HG02943 (cell line): Measurements from ENCODE around the gene NOL6.

Experiments used
- ATAC-seq: cut with Tn5 transposase; IDR thresholded peaks from one replicate; pipeline ENCODE4 v1.9.1; 2021; ENCODE audit warnings: mild to moderate bottlenecking, low read depth, moderate library complexity; ENCODE audit not compliant: unreplicated experiment

The NOL6 gene

DNA sequence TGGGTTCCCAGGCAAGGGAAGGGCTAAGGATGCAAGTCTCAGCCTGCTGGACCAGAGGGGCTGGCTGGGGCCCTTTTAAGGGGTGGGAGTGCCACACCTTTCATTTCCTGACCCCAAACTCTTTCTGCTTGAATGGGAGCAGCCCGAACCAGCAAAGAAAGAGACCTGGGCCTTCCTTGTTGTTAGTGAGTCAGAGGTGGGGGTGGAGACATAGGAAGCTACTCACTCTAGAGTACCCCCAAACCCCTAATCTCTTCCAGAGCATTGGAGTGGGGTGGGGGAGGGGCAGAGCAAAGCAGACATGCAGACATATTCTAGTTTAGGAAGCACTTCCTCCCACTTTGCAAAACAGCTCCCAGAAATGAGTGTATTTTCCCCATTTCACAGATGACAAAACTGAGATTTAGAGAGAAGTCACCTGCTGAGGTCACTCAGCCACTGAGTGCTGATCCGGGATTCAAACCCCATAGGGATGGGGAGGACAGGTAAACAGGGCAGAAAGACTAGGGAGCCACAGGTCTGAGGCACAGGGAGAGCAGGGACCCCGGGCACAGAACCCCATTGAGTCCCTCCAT is 20.4 kb downstream of the NOL6 start:
- ATAC-seq = no peak

DNA sequence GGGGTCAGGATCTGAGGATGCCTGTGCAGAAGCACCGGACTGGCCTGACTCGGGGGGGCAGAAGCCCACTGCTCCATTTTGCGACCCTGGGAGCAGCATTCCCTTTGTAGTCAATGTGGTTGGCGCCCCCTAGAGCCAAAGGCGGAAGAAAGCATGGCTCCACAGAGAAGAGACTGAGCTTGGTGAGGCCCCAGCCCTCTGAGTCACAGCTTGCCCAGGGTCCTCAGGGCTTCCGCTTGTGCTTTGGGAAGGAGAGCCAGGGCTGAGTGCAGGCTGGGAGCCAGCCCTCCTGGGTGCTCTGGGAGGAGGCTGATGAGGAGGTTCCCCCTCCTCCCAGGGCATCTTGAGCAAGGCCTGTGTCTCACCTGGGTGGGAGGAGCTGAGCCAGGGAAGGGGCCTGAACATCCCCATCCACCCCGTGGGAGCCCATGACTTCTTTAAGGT is 20.9 kb downstream of the NOL6 start:
- ATAC-seq = no peak

- no peak for ATAC-seq
Observed at GRCh38 chr9:33450621-33451146, 23.0 kb downstream of the NOL6 start.

DNA sequence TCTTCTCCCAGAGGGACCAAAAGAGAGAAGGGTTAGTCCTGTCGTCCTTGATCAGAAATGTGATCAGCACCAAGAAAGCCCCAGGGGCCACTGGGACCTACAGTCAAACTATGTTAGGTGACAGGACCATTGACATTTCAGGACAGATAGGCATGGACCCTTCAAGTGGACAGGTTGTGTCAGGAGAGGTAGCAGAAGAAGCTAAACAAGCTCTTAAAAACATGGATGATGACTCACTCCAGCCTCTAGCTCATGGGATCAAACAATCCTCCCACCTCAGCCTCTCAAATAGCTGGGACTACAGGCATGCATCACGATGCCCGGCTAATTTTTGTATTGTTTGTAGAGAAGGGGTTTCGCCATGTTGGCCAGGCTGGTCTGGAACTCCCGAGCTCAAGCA is 24.0 kb downstream of the NOL6 start:
- no peak for ATAC-seq

DNA sequence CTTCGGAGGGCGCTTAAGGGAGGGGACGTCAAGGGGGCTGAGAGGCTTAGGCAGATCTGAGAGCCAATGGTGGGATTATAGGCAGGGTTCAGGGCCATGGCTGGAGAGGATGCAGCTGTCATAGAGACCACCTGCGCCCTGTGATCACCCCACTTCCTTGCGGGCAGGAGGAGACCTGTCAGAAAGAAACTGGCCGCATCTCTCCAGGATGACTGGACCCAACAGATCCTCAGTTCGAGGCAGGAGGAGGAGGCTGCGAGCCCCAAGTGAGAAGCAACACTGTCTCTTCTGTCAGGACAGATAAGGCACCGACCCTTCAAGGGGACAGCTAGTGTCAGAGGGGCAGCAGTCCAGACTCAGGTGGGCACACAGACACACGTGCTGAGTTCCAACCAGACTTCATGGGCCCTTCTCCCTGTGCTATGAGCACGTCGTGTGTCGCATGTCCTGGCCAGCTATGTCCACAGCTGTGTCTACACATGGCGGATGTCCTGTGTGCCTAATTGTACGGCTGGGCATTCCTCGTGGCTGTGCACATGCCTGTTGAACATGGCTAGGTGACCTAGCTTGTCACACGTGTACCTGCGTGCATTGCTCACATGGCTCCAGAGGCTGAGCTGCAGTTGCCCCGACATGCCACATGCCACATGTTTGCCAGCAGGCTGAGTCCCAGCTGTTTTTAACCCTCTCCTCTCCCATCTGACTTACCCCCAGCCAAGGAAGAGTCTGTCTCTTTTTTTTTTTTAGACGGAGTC is 25.7 kb downstream of the NOL6 start:
- ATAC-seq = no peak

GRCh38 chr9:33446946-33447798 is 26.6 kb downstream of the NOL6 start, which contains the start of gene AQP3:
AQP3 (minus strand) TSS chr9:33447593; CDS start chr9:33447530, 63 bp downstream.
- peak; percentile 40 for ATAC-seq

DNA sequence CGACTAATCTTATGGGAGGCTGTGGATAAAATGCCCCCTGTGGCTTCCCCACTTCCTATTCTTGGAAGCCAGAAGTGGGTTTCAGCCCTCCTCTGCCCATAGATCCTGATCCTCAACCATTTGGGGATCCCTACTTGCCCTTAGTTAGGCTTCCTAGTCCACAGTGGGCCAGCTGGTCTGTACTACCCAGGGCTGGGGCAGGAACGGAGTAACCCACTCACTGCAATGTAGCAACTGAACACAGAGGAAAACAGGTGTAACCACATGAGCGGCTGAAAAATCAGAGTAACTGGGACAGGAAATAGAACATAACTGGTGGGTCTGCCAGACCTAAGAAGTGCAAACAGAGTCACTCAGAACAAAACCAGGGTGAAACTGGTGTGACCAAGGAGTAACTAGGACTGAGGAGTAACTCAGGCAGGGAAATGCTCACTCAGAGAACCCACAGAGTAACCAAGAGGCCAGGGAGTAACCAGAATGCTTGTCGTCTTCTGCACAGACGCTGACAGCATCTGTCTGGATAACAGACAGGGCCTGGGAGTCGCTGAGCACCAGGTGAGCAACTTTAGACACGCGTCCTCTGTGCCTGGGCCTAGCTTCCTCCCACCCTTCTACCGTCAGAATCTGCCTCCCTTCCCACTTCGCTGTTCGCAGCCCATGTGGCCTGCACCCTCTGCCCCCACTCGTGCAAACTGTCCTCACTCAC is 27.3 kb downstream of the NOL6 start:
- ATAC-seq = peak; percentile 89

DNA sequence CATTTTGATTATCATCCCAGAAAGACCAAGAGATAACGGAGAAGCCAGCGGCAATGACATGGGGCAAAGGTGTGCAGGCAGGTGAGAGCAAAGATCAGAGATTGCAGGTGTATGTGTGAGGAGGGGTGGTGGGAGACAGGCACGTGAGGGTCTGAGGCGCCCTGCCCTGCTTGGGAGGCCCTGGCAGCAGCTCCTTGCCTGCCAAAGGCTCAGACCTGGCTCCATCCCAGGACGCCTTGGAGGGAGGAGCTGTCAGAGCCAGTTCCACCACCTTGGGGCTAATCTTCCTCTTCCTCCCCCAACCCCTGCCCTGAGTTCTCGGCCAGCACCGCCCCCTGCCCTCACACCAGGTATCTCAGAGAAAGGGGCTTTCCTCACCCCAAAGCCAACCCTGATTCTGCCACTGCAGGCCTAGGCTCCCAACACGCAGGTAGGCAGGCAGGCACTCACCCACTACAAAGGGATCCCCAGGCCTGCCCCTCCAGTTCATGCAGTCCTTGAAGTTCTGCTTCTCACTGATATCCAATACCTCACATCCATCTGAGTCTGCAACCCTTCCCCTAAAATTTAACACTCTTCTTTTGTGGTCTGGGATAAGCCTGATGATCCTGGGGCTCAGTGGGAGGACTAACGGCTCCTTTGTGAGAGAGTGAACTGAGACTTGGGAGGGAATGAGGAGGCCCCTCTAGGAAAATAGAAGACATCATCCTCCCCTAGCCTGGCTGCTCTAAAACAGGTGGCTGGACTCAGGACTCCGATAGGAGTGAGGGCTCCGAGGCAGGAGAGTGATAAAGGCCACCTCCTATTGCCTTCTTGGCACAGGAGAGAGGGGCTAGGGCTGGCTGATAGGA is 28.1 kb downstream of the NOL6 start:
- no peak for ATAC-seq

DNA sequence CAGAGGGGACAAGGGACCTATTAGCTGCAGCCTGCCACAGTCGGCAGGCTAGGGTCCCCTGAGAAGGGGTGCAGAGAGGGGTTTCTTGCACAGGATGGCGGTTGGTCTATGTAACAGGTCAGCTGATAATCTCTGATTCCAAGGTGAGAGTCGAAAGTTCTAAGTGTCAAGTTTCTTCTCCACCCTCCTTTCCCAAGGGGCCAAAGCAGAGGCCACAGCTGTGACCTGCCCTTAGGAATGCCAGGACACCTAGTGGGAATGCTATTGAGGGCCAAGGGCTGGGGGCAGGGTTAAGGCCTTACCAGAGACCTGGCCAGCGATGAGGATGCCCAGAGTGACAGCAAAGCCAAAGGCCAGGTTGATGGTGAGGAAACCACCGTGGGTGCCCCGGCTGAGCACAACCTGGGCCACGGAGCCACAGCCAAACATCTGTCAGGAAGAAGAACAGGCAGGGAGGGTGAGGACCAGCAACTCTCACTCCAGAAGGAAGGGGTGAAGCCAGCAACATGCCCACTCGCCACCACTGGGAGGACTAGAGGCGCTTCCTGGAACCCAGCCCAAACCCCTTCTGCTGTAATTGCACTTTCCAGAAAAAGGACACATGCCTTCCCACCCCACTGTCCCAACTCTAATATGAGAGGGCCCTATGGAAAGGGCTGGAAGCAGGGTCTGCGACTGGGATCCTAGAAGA is 30.1 kb downstream of the NOL6 start:
- no peak for ATAC-seq

DNA sequence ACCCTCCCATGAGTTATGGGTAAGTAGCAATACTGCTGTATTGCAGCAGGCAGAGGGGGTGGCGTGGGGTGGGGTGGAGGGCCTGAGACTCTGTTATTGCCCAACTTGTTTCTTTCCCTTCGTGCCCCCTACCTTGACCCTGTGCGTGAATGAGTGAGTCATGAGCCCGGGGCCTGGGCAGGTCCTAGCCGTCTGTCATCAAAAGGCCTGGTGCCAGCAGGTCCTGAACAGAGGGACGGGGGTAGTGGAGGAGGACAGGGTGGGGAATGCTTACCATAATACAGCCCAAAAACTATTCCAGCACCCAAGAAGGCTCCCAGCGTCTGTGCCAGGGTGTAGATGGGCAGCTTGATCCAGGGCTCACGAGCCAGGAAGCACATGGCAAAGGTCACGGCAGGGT is 30.7 kb downstream of the NOL6 start:
- ATAC-seq = no peak

DNA sequence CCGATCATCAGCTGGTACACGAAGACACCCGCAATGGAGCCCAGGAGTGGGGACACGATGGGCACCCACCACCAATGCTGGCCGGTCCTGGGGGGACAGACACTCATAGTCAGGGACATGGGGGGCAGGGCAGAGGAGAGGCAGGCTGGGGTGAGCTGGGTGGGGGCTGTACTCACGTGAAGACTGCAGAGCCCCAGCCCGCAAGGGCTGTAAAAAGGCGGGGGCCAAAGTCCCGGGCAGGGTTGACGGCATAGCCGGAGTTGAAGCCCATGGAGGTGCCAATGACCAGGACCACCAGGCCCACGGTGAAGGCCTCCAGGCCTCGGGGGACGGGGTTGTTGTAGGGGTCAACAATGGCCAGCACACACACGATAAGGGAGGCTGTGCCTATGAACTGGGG is 31.6 kb downstream of the NOL6 start:
- ATAC-seq = no peak

DNA sequence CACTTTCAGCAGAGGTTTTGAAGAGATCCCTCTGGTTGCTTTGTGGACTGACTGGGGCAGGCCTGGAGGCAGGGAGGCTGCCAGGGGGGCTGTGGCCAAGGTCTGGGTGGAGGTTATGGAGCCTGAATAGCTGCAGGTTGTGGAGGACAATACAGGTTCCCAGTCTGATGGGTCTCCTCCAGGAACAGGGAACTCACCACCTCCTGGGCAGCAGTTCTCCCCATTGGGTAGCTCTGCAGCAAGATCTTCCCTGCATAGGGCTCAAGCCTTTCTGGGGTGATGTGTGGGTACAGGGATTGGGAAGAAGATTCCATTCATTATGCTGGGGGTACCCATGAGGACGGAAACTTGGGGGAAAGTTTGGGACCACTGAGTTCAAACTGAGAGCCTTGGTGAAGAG is 33.1 kb downstream of the NOL6 start:
- ATAC-seq = no peak

DNA sequence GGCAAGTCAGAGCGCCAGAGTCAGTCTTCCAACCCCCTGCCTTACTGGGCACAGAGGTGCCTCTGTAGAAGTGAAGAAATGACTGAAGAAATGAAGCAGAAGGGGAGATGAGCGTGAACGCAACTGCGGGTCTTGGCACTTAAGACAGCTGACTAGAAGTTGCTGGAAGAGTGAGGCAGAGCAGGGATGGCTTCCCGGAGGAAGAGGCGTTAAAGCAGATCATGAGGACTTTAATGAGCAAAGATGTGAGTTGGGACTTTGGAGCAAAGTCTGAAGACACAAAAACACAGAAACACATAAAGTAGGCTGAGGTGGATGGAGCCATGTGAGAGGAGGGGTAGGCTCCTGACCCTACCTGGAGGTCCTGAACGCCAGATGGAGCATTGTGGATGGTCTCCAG is 33.5 kb downstream of the NOL6 start:
- no peak for ATAC-seq

GRCh38 chr9:33439731-33440130 is 34.0 kb downstream of the NOL6 start:
- no peak for ATAC-seq

DNA sequence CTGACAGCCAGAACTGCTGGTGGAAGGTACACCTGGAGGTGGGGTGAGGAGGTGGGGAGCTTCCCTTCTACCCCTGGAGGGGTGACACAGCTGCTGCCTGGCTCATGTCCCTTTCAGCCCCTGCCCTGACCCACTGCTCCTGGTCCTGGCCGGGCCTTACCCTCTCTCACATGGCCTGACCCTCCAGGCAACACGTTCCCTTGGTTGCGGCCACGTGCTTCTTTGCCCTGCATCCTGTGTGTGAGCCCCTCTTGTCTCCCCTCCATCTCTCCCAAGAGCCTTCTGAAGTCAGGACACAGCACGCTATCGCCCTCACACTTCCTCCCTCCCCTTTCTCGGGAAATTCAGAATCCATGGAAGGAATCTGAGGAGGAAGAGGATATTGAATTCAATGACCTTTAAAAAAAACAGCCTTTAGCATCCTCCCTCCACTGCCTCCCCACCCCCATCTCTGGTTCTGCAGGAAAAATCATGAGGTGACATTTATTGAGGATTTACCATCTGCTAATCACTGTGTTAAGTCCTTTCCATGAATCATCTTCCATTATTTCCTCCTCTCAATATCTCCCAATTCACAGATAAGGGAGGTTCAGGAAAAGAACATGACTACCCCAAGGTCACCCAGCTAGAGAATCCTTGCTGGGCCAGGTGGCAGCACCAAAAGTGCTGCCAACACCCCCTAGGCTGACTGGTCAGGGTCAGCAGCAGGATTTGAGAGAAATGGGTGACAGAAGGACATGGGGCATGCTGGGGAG is 34.6 kb downstream of the NOL6 start:
- ATAC-seq = no peak

DNA sequence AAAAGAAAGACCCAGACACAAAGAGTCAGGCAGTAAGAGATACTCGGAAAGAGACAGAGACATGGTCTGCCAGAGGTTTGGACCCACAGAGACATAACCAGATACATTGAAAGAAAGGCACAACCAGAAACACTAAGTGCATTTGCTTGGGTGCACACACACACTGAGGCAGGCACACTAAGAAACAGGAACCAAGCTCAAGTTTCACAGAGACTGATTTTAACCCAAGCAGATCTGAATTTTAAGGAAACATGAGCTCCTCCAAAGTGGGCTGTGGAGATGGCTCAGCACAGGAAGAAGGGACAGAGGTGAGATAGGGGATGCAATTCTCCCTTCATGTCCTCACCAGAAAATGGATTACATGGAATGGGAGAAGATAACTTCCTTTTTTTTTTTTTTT is 35.8 kb downstream of the NOL6 start:
- ATAC-seq = no peak

- ATAC-seq = no peak
Observed at GRCh38 chr9:33437205-33437604, 36.5 kb downstream of the NOL6 start.

DNA sequence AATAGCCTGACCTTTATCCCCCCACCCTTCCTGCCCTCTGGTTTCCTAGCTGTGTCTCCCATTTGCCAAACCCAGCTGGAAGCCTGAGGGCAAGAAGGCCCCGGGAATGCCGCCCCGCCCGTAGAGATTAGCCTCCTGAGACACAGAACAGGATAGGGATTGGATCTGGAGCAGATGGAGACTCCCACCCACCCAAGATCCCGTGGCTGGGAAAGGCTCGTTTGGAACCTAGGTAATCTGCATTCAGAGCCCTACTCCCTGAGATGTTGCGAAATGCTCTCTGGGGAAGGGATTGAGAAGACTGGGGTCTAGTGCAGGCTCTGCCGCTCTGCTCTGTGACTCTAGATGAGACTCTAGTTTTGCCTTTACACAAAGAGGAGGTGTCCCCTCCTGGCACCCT is 37.3 kb downstream of the NOL6 start:
- no peak for ATAC-seq
